ENCODE results near the gene DPEP3.

The DPEP3 gene

DNA sequence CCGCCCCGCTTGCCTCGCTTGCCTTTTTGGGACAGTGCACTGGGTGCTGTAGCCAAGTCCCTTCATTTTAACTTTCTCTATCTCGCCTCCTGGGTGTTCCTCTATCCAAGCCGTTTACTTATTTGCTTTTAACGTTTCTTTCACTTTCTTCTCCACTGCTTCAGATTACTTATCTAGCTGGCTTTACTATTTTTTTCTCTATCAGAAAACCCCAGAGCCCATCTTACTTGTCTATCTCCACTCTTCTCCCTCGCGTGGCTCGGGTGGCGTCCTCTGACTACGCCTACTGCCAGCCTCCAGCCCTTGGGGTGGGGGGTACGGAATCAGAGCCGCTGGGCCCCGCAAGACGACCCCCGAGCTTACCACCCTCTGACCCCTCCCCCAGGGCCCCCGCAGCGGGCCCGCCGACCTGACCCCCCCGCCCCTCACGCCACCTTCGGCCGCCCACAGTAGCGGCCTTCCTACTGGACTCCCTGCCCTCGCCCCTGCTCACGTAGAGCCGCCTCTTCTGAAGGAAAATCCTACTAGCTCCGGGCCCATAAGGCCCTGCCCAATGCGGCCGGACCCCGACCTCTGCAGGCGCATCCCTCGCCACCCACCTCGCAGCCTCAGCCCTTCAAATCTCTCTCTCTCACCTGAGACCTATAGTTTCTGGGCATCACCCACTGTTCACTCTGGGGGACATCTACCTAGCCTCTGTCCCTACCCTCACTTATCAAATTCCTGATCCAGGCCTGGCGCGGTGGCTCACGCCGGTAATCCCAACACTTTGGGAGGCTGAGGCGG lies 10.9 kb downstream of the DPEP3 start:
- H3K4me3 ChIP-seq (ENCODE audit: low read depth, low read length), result peak overlapping the region; percentile 88
- no peak for TF ChIP-seq CTCF (IDR thresholded peaks at IDR 0.05; ENCODE audit: borderline replicate concordance, insufficient read depth, low read depth, low read length)

- TF ChIP-seq CTCF (IDR thresholded peaks at IDR 0.05; ENCODE audit: borderline replicate concordance, insufficient read depth, low read depth, low read length), result no peak
- H3K4me3 ChIP-seq (ENCODE audit: low read depth, low read length), result peak within 1 kb of the TSS; percentile 88
Observed at GRCh38 chr16:67968400-67969253, 11.7 kb downstream of the DPEP3 start, which contains the start of gene SLC12A4. Gene SLC12A4 (minus strand): TSS chr16:67968637. CDS start chr16:67968553, 84 bp downstream.

- H3K4me3 ChIP-seq (ENCODE audit: low read depth, low read length), result peak overlapping the region; percentile 88
- no peak for TF ChIP-seq CTCF (IDR thresholded peaks at IDR 0.05; ENCODE audit: borderline replicate concordance, insufficient read depth, low read depth, low read length)
Observed at GRCh38 chr16:67967958-67968399, 12.3 kb downstream of the DPEP3 start.

GRCh38 chr16:67967183-67967957 lies 12.9 kb downstream of the DPEP3 start:
- TF ChIP-seq CTCF (IDR thresholded peaks at IDR 0.05; ENCODE audit: borderline replicate concordance, insufficient read depth, low read depth, low read length), result 0 out of 2 replicates have a peak, but pooled peaks have one; percentile 17
- H3K4me3 ChIP-seq (ENCODE audit: low read depth, low read length), result peak overlapping the region; percentile 88

DNA sequence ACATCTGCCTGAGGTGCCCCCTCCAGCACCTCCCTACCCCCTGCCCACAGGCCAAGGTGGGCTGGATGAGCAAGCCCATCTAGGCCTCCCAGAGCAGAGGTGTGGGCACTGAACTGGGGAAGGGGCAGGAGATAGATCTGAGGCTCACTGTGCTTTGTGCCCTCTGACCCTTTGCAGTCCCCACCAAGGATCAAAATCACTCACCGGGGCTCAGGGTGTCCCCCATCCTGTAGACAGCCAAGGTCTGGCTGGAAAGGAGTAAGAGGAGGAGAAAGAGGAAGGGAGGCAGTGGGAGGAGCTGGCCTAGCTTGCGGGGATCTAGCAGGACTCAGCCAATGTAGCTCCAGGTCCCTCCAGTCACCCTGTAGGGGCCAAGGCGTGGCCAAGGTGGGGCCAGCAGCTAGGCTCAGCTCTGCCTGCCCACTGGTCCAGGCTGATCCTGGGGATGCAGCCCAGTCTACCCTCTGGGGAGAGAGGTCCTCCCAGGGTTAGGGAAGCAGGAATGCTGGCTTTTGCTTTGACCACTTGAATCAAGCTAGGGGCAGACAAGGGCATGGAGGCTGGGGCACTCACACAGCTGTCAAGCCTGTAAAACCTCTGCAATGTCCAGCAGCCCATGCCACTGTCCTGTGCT lies 13.6 kb downstream of the DPEP3 start:
- H3K4me3 ChIP-seq (ENCODE audit: low read depth, low read length), result peak overlapping the region; percentile 88
- no peak for TF ChIP-seq CTCF (IDR thresholded peaks at IDR 0.05; ENCODE audit: borderline replicate concordance, insufficient read depth, low read depth, low read length)
